ENCODE data around the gene PDZD7.
A peak's percentile ranks its signal among the peaks of the same experiment; 100 is the strongest.

Gene PDZD7

GRCh38 chr10:101005361-101005760 is 25.6 kb downstream of the PDZD7 start:
- Histone ChIP-seq H3K9me3 (ENCODE audit: control insufficient read depth, low read length) (no peaks in the 10 kb centered on the region), H3K36me3 (ENCODE audit: control insufficient read depth, insufficient read depth, low read length) (peaks cover 12% of the 10 kb centered on the region), H3K27ac (ENCODE audit: insufficient read depth, low read length, poor library complexity, severe bottlenecking) (no peak overlapping the region), H3K4me3 (ENCODE audit: insufficient read depth, low read depth, low read length, poor library complexity, severe bottlenecking) (no peak overlapping the region), H3K4me1 (ENCODE audit: control insufficient read depth, insufficient read depth, low read length, poor library complexity, severe bottlenecking) (no peaks in the 10 kb centered on the region), H3K27me3 (replicated peaks; ENCODE audit: control insufficient read depth, insufficient read depth, low read length, poor library complexity, severe bottlenecking) (no peaks in the 10 kb centered on the region)
- no peak for DNase-seq

- no peak for DNase-seq
- Histone ChIP-seq H3K27ac (ENCODE audit: insufficient read depth, low read length, poor library complexity, severe bottlenecking) (no peak overlapping the region), H3K4me3 (ENCODE audit: insufficient read depth, low read depth, low read length, poor library complexity, severe bottlenecking) (no peak overlapping the region), H3K4me1 (ENCODE audit: control insufficient read depth, insufficient read depth, low read length, poor library complexity, severe bottlenecking) (peaks cover 8% of the 10 kb centered on the region), H3K36me3 (ENCODE audit: control insufficient read depth, insufficient read depth, low read length) (peaks cover 12% of the 10 kb centered on the region), H3K27me3 (replicated peaks; ENCODE audit: control insufficient read depth, insufficient read depth, low read length, poor library complexity, severe bottlenecking) (no peaks in the 10 kb centered on the region), H3K9me3 (ENCODE audit: control insufficient read depth, low read length) (no peaks in the 10 kb centered on the region)
Measured at GRCh38 chr10:101003639-101004206, 27.2 kb downstream of the PDZD7 start.

GRCh38 chr10:101002456-101002855 is 28.5 kb downstream of the PDZD7 start:
- no peak for DNase-seq
- Histone ChIP-seq H3K36me3 (ENCODE audit: control insufficient read depth, insufficient read depth, low read length) (peaks cover 12% of the 10 kb centered on the region), H3K4me3 (ENCODE audit: insufficient read depth, low read depth, low read length, poor library complexity, severe bottlenecking) (no peak overlapping the region), H3K4me1 (ENCODE audit: control insufficient read depth, insufficient read depth, low read length, poor library complexity, severe bottlenecking) (peaks cover 19% of the 10 kb centered on the region), H3K27ac (ENCODE audit: insufficient read depth, low read length, poor library complexity, severe bottlenecking) (no peak overlapping the region), H3K9me3 (ENCODE audit: control insufficient read depth, low read length) (no peaks in the 10 kb centered on the region), H3K27me3 (replicated peaks; ENCODE audit: control insufficient read depth, insufficient read depth, low read length, poor library complexity, severe bottlenecking) (no peaks in the 10 kb centered on the region)

GRCh38 chr10:101001659-101002035 is 29.3 kb downstream of the PDZD7 start:
- Histone ChIP-seq H3K27me3 (replicated peaks; ENCODE audit: control insufficient read depth, insufficient read depth, low read length, poor library complexity, severe bottlenecking) (no peaks in the 10 kb centered on the region), H3K9me3 (ENCODE audit: control insufficient read depth, low read length) (no peaks in the 10 kb centered on the region), H3K27ac (ENCODE audit: insufficient read depth, low read length, poor library complexity, severe bottlenecking) (no peak overlapping the region), H3K36me3 (ENCODE audit: control insufficient read depth, insufficient read depth, low read length) (peaks cover 12% of the 10 kb centered on the region), H3K4me3 (ENCODE audit: insufficient read depth, low read depth, low read length, poor library complexity, severe bottlenecking) (no peak overlapping the region), H3K4me1 (ENCODE audit: control insufficient read depth, insufficient read depth, low read length, poor library complexity, severe bottlenecking) (peaks cover 24% of the 10 kb centered on the region)
- no peak for DNase-seq

GRCh38 chr10:101000915-101001658 is 29.8 kb downstream of the PDZD7 start:
- H3K36me3 ChIP-seq (ENCODE audit: control insufficient read depth, insufficient read depth, low read length) = peaks cover 12% of the 10 kb centered on the region
- DNase-seq = no peak
- no peaks in the 10 kb centered on the region for H3K9me3 ChIP-seq (ENCODE audit: control insufficient read depth, low read length)
- H3K27me3 ChIP-seq (replicated peaks; ENCODE audit: control insufficient read depth, insufficient read depth, low read length, poor library complexity, severe bottlenecking) = no peaks in the 10 kb centered on the region
- no peak overlapping the region for H3K4me3 ChIP-seq (ENCODE audit: insufficient read depth, low read depth, low read length, poor library complexity, severe bottlenecking)
- H3K4me1 ChIP-seq (ENCODE audit: control insufficient read depth, insufficient read depth, low read length, poor library complexity, severe bottlenecking) = peaks cover 28% of the 10 kb centered on the region
- no peak overlapping the region for H3K27ac ChIP-seq (ENCODE audit: insufficient read depth, low read length, poor library complexity, severe bottlenecking)

- Histone ChIP-seq H3K4me1 (ENCODE audit: control insufficient read depth, insufficient read depth, low read length, poor library complexity, severe bottlenecking) (peaks cover 28% of the 10 kb centered on the region), H3K4me3 (ENCODE audit: insufficient read depth, low read depth, low read length, poor library complexity, severe bottlenecking) (peak overlapping the region; percentile 35), H3K27ac (ENCODE audit: insufficient read depth, low read length, poor library complexity, severe bottlenecking) (no peak overlapping the region), H3K9me3 (ENCODE audit: control insufficient read depth, low read length) (no peaks in the 10 kb centered on the region), H3K36me3 (ENCODE audit: control insufficient read depth, insufficient read depth, low read length) (peaks cover 9% of the 10 kb centered on the region), H3K27me3 (replicated peaks; ENCODE audit: control insufficient read depth, insufficient read depth, low read length, poor library complexity, severe bottlenecking) (no peaks in the 10 kb centered on the region)
- no peak for DNase-seq
Measured at GRCh38 chr10:101000127-101000914, 30.6 kb downstream of the PDZD7 start.

- H3K4me1 ChIP-seq (ENCODE audit: control insufficient read depth, insufficient read depth, low read length, poor library complexity, severe bottlenecking) = peaks cover 28% of the 10 kb centered on the region
- DNase-seq = no peak
Measured at GRCh38 chr10:100999742-101000126, 31.2 kb downstream of the PDZD7 start, which contains the start of gene LZTS2. Gene LZTS2, plus strand, starts transcription at chr10:100999808. Its CDS starts 2,731 bp downstream, at chr10:101002539.

GRCh38 chr10:100998991-100999741 is 31.8 kb downstream of the PDZD7 start:
- H3K36me3 ChIP-seq (ENCODE audit: control insufficient read depth, insufficient read depth, low read length) = peaks cover 6% of the 10 kb centered on the region
- H3K9me3 ChIP-seq (ENCODE audit: control insufficient read depth, low read length) = no peaks in the 10 kb centered on the region
- peak overlapping the region; percentile 84 for H3K27ac ChIP-seq (ENCODE audit: insufficient read depth, low read length, poor library complexity, severe bottlenecking)
- DNase-seq = peak; percentile 55 to 66 (median 56)
- H3K27me3 ChIP-seq (replicated peaks; ENCODE audit: control insufficient read depth, insufficient read depth, low read length, poor library complexity, severe bottlenecking) = no peaks in the 10 kb centered on the region
- H3K4me1 ChIP-seq (ENCODE audit: control insufficient read depth, insufficient read depth, low read length, poor library complexity, severe bottlenecking) = peaks cover 28% of the 10 kb centered on the region
- peak overlapping the region; percentile 93 for H3K4me3 ChIP-seq (ENCODE audit: insufficient read depth, low read depth, low read length, poor library complexity, severe bottlenecking)

More at GRCh38 chr10:100999742-101000126, 31.2 kb downstream of the PDZD7 start, which contains the start of gene LZTS2:
- peak within 1 kb of the TSS; percentile 93 for H3K4me3 ChIP-seq (ENCODE audit: insufficient read depth, low read depth, low read length, poor library complexity, severe bottlenecking)
- no peaks in the 10 kb centered on the region for H3K9me3 ChIP-seq (ENCODE audit: control insufficient read depth, low read length)
- H3K27me3 ChIP-seq (replicated peaks; ENCODE audit: control insufficient read depth, insufficient read depth, low read length, poor library complexity, severe bottlenecking) = no peaks in the 10 kb centered on the region
- H3K27ac ChIP-seq (ENCODE audit: insufficient read depth, low read length, poor library complexity, severe bottlenecking) = peak within 1 kb of the TSS; percentile 84
- peaks cover 6% of the 10 kb centered on the region for H3K36me3 ChIP-seq (ENCODE audit: control insufficient read depth, insufficient read depth, low read length)

- Histone ChIP-seq H3K9me3 (ENCODE audit: control insufficient read depth, low read length) (no peaks in the 10 kb centered on the region), H3K36me3 (ENCODE audit: control insufficient read depth, insufficient read depth, low read length) (peaks cover 8% of the 10 kb centered on the region), H3K27ac (ENCODE audit: insufficient read depth, low read length, poor library complexity, severe bottlenecking) (peak overlapping the region; percentile 84), H3K4me1 (ENCODE audit: control insufficient read depth, insufficient read depth, low read length, poor library complexity, severe bottlenecking) (peaks cover 28% of the 10 kb centered on the region), H3K4me3 (ENCODE audit: insufficient read depth, low read depth, low read length, poor library complexity, severe bottlenecking) (peak overlapping the region; percentile 93), H3K27me3 (replicated peaks; ENCODE audit: control insufficient read depth, insufficient read depth, low read length, poor library complexity, severe bottlenecking) (no peaks in the 10 kb centered on the region)
- DNase-seq = peak in 2 of 3 donors; percentile 48 to 54
Measured at GRCh38 chr10:100998183-100998990, 32.5 kb downstream of the PDZD7 start.
